Measurements from ENCODE around the gene TMEM135. TPM values are rescaled to one million over a fixed set of nuclear protein-coding genes. Genes with fewer than 3 reads are reported as not detected.

Gene TMEM135
- total RNA-seq, 4 donors from 2014 or later: 51.3 to 73.8 (median 52.4) TPM

DNA sequence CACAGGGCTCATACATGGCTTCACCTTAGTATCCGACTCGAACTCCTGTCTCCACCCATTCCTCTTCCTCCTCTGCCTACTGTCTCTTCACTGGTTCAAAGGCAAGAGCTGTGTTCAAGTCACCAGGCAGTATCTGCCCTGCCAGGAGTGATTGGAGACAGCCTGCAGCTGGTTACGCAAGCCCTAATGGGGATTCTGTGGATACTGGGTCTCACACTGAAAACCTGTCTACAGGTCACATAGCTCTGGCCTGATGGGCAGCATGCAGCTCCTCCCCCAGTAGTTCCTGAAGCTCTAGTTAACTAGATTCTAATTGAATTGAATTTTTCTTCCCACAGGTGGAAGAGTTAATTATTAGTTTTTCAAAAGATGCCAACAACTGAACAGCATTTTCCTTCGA lies 332.2 kb downstream of the TMEM135 start:
- TF ChIP-seq, protein P1, sequence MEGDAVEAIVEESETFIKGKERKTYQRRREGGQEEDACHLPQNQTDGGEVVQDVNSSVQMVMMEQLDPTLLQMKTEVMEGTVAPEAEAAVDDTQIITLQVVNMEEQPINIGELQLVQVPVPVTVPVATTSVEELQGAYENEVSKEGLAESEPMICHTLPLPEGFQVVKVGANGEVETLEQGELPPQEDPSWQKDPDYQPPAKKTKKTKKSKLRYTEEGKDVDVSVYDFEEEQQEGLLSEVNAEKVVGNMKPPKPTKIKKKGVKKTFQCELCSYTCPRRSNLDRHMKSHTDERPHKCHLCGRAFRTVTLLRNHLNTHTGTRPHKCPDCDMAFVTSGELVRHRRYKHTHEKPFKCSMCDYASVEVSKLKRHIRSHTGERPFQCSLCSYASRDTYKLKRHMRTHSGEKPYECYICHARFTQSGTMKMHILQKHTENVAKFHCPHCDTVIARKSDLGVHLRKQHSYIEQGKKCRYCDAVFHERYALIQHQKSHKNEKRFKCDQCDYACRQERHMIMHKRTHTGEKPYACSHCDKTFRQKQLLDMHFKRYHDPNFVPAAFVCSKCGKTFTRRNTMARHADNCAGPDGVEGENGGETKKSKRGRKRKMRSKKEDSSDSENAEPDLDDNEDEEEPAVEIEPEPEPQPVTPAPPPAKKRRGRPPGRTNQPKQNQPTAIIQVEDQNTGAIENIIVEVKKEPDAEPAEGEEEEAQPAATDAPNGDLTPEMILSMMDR (IDR thresholded peaks at IDR 0.05; ENCODE audit: low read depth): no peak

DNA sequence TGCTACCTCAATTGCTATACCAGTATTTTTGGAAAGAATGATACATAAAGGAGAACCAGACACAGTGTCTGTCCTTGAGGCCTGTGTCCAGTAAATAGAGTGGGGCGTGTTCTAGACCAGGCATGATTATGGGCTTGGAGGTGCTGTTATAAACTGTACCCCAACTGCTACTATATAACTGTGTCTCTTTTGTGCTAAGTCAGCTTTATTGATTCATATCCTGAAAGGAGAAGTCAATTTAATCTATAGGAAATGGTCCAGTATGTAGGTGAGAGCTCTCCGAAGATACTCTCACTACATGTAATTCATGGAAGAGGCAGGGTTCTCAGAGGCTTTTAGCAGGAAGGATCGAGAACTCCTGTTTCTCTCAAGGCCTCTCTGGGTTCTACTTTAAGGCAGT lies 334.3 kb downstream of the TMEM135 start:
- TF ChIP-seq, protein P1 (IDR thresholded peaks at IDR 0.05; ENCODE audit: low read depth): no peak

Other genes with a start within 250 kb of the TMEM135 start
- 10 to 100 TPM; 14.8 to 29.8 (median 23.4) TPM for gene PRSS23, start 237.4 kb upstream of the TMEM135 start, total RNA-seq
- gene FZD4, start 82.5 kb upstream of the TMEM135 start, total RNA-seq: 100 to 1,000 TPM; 245 to 540 (median 326) TPM